GM18505 (cell line): Measurements from ENCODE around the gene C4orf51.

Source experiments
- ATAC-seq: cut with Tn5 transposase; IDR thresholded peaks from one replicate; pipeline ENCODE4 v1.9.1; 2021; ENCODE audit not compliant: unreplicated experiment
- POLR2A ChIP-seq: IDR thresholded peaks from 4 replicates; pipeline ENCODE4 v1.6.1; 2011; ENCODE audit warnings: borderline replicate concordance; ENCODE audit not compliant: insufficient read depth, insufficient read length; ENCODE audit errors: extremely low read depth

The C4orf51 gene

DNA sequence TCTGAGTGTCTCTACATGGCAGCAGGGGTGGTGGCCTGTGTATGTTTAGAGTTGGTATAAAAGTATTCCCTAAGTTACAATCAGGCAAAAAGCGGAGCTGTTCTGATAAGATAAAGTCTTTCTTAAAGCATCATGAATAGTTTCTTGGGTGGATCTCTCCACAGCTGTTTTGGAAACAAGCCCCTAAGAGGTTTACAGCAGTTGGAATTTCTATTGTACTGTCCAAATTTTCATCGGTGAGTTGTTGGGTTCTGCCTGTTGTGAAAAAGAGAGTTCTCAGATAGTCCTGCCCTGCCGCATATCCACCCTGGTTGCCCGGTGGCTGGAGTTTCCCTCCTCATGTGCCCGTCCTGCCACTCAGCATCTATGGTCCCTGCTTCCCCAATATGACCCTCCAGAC, 50.1 kb downstream of the C4orf51 start:
- no peak for TF ChIP-seq POLR2A
- ATAC-seq = no peak

DNA sequence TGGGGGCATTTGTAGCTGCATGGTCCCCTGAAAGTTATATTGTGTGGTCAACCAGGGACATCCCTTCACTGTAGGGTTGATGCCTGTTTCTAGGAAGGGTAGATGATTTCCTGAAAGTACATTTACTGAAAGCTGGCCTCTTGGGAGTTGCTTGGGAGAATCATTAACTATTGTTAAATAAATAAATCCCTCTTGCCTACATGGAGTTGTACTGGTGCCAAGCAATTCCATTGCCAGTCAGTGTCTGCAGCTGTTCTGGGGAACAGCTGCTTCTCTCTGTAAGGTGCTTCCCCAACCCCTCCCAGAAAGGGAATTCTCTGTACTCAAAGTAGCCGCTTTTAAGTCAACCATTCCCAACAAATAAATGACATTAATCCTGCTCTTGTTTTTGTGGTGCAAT, 51.1 kb downstream of the C4orf51 start:
- no peak for ATAC-seq
- no peak for TF ChIP-seq POLR2A

DNA sequence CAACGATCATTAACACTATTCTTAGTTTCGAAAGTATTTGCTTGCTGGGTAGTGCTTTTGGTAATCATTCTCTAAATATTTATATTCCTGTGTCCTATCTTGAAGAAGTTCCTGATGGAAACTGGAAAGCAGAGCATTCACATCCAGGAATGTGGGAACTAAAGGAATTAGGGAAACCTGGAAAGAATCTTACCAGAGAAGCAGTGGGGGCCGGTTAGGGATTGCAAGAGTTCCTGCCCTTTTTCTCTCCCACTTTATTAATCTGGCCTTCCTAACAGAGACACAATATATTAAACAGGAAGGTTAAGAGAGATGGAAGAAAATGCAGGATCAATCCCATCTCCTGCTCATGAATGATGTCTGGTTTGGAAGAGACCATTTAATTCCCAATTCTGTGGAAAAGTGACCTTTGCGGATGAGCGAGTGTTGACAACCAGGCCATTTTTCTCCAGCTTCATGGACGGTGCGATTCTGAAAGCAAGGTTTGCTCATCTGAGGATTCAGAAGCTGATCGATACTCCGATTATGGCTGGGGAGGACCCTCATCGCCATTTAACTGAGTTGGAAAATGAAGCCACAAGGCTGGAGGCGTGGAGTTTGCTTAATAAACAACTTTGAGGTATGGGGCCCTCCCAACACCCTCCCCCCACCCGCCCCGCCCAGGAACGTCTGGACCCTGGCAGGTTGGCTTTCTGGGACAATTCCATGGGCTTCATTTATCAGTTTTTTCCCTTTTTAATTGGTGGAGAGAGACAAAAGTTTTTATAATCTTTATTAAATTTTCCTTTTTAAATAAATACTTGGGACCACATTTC, 52.3 kb downstream of the C4orf51 start:
- peak; percentile 1 for ATAC-seq
- no peak for TF ChIP-seq POLR2A

DNA sequence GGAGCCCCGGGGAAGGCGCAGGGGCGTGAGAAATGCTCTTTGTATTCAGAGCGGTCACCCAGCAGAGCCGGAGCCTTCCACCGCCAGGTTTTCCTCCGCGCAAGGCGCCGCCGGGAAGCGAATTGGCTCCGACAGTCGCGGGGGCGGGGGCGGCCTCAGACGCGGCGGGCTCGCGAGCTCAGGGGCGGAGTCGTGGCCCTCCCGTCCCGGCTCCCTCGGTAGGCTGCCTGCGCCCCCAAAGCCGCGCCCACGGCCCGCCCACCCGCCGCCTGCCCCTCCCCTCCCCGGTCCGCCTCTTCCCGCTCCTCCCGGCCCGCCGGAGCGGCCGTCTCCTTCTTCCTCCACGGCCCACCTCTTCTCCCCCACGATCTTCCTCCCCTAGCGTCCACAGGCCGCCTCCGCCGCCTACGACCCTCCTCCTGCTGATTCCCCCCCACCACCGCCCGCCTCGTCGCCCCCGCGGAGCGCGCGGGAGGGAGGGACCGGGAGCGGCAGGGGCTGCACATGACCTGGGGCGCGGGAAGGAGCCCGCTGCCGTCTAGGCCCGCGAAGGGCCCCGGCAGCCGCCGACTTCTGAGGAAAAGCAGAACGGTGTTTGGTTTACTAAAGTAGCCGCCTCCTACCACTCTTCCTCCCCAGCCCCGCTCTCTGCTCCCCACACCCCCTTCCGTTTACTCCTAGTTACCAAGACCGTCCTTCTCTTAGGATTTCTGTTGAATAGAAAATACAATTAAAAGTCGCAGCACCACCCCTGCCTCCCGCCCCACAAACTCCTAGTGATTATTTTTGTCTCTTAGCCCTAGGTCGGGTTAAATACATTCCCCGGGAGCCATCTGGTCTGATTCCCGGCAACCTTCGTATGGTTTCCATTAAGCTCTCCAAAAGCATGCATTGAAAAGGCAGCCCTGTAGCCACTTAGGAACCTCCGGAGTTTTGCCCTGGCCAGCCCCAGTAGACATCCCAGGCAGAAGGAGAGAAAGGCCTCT, 53.2 kb downstream of the C4orf51 start:
- peak; percentile 93 for ATAC-seq
- TF ChIP-seq POLR2A = peak; percentile 45

DNA sequence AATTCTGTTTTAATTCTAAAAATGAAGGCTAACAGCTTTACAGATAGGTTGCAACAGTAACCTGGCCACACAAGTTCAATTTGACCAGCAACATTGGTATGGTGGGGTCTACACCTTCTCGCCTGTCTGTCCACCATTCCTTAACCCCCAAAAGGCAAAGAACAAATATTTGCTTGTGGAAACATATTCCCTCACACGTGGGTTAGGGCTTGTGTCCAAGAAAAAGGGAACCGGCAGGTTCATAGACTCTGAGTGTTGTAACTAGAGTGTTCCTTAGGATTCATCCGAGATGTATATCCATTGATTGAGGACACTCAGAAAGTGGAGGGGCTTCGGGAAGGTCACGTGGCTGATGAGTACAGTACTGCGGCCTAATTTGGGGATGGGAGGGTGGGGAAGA, 54.1 kb downstream of the C4orf51 start:
- no peak for ATAC-seq
- TF ChIP-seq POLR2A = no peak

DNA sequence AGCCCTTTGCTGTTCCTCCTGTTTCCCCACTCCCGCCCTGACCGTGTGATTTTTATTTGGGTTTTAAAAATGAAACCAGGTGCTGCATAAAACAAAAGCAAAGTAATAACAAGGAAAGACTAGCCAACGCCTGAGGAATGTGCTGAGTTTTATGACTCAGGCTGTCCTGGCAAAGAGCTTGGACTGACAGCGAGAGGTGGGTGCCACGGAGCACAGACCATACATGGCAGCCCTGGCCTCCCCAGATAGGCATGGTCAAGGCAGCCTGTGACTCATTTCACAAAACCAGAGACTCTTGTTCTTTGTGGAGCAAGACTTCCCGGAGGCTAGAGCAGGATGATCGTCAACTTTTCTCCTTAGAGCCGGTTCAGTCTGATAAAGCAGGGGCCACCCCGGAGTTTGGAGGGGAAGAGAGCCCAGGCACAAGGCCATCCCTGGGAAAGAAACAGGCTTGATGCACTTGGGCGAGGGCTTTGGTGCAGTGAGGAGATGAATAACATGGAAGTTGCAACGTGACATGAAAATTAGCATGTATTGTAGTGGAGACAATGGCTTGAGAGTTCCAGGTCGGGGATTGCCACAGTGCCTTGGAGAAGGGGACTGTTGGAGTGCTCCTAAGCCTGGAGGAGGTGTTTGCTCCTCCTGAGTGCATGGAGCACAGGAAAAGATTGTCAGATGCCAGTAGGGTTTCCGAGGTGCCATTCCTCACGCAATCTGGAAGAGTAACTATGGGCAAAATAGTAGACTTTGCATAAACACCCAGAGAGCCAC, 54.8 kb downstream of the C4orf51 start:
- ATAC-seq = peak; percentile 33
- TF ChIP-seq POLR2A = no peak

DNA sequence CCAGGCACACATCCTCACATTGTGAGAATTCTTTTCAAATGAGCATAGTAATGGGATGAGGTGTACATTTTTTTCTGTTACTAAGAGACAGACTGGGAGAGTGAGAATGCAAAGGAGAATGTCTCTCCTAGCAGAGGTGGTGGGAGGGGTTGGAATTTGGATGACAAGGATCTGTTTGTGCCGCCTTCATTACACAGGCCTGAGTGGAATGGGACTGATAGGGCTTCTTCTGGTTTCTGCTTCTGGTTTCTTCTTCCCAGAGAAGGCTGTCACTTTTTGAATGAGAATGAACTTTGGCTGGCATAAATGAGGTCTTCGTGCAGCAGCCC, 55.4 kb downstream of the C4orf51 start:
- ATAC-seq = no peak
- no peak for TF ChIP-seq POLR2A

DNA sequence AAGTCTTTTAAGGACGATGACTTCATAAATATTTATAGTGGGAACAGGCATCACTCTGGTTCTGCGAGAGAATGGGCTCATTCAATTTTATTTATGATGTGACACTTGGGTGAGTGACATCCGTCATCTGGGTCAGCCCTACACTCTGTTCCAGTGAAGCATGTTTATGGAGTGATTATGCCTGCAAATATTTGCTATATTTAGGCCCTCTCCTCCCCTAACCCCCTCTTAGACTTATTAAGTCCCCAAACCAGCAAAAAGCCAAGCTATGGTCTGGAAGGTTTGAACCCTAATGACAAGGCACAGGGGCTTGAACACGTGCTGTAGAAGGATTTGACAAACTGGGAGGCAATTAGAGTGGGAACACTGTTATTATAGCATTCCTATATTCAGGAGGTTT, 55.9 kb downstream of the C4orf51 start:
- TF ChIP-seq POLR2A = no peak
- no peak for ATAC-seq

DNA sequence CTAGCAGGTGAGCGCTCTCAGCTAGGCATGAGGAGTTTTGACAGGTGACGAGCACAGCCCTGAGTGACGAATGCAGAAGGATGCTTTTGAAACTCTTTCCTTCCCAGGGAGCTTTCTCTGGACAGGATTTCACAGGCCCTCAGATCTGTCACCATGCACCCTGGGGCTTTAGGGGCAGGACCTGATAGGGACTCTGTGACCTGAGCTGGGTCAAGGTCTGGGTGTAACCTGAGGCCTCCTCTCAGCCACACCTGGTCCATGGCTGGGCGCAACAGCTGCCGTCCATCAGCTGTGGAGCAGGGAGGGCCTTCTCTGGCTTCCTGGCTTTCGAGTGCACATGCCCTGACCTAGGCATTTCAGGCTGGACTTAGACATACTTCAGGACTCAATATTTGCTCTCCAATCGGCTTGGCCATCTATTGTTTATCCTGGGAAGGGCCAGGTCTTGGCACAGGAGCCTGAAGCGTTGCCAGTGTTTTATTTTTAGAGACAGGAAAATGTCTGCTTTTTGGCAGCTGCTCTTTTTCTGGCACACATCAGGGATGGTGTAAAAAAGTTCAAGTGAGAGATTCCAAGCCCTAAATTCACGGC, 56.4 kb downstream of the C4orf51 start:
- ATAC-seq = no peak
- TF ChIP-seq POLR2A = no peak

DNA sequence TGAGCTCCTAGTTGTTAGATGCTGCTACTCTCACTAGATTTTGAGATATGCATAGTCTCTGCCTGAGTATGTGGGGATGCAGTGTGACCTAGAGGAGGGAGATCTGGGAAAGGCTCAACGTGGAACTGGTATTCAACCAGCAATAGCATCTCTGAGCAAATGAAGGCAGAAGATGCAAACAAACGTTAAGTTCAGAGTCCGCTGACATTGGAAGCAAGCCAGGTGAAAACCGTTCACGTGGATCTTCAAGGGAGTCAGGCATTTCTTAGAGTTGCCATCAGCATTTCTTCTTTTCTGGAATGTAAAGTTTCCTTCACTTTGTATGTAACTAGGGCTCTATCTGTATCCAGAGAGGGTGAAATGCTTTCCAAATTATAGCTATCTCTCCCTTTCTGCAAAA, 59.9 kb downstream of the C4orf51 start:
- ATAC-seq = no peak
- TF ChIP-seq POLR2A = no peak

DNA sequence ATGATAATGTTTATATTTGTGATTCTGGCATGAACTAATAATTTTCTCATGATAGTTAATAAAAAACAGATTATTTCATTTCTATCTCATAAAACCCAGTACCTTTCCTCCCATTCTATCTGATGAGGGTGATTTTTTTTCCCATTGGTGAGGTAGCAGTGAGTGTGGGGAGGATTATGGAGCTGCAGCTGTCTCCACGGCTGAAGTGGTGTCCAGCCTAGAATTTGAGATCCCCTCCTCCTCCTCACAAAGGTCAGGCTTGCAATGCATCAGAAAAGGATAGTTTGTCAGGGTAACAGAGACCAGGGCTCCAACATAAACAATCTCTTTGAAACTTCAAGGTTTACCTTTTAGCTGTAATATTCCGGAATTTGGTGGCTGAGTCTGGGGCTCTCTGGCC, 60.9 kb downstream of the C4orf51 start:
- TF ChIP-seq POLR2A = no peak
- ATAC-seq = no peak

DNA sequence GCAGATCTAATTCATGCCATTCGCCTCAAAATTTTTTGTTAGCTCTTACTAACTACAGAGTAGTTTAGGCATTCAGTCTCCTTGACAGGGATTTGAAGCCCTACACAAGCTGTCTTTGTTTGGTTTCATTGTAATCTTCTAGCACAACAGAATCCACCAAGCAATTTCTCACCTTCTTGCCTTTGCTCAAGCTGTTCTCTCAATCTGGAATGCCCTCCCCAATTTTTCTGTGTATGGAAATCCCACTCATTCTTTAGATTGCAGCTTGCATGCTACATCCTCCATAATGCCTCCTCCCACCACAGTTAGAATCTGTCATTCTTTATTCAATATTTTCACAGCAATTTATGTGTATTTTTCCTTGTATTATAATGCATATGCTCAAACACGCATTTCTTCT, 63.7 kb downstream of the C4orf51 start:
- no peak for ATAC-seq
- no peak for TF ChIP-seq POLR2A

DNA sequence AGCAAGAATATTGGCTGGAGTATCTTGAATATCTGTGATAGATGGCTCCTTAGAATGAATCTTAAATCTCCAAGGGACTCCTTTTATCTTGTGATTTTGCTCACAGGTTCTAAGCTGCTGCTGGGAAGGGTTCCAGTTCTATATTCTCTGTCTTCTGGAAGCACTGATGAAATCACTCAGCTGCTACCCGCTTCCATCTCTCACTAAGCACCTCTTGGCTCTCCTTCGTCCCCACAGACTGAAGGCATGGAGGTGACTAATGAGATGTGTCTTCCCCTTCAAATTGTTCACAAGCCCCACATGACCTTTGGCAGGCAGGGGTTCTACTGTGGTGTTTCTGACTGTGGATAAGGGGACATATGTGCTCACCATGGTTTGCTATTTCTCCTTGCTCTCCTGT, 75.9 kb downstream of the C4orf51 start:
- ATAC-seq = no peak

More for the DNA sequence above, 75.9 kb downstream of the C4orf51 start:
- no peak for TF ChIP-seq POLR2A
